Kidney epithelial cell (primary cell): ENCODE measurements around the gene ABLIM2. TPM values are rescaled to one million over a fixed set of nuclear protein-coding genes. Genes with fewer than 3 reads are reported as not detected.

ENCODE experiments used
- DNase-seq: peaks from one replicate; pipeline ENCODE4 v3.0.0-alpha.2; 2010; ENCODE audit warnings: low read depth
- H3K27me3 ChIP-seq: 2 replicates; pipeline ENCODE4 v1.6.0; 2011; ENCODE audit warnings: low read length; ENCODE audit not compliant: control insufficient read depth, insufficient read depth
- H3K36me3 ChIP-seq: 2 replicates; pipeline ENCODE4 v1.5.1; 2011; ENCODE audit warnings: low read length; ENCODE audit not compliant: control insufficient read depth, insufficient read depth
- H3K4me3 ChIP-seq: 2 replicates; pipeline ENCODE4 v1.5.1; 2011; ENCODE audit warnings: low read depth, mild to moderate bottlenecking, control low read depth, low read length
- CTCF ChIP-seq: IDR thresholded peaks from 2 replicates; pipeline ENCODE4 v1.5.1; 2011; ENCODE audit warnings: mild to moderate bottlenecking, moderate library complexity, low read length, control low read depth, inconsistent platforms; ENCODE audit not compliant: insufficient read depth, poor library complexity, severe bottlenecking
- total RNA-seq: library from RNA; depleted of rRNA; stranded (reverse); fragments of >200 nt; gene quantifications from 2 replicates; pipeline ENCODE4 v1.2.3, GENCODE V29; 2015

The ABLIM2 gene
- total RNA-seq, 1 donor from 2014 or later = 1.3 TPM

DNA sequence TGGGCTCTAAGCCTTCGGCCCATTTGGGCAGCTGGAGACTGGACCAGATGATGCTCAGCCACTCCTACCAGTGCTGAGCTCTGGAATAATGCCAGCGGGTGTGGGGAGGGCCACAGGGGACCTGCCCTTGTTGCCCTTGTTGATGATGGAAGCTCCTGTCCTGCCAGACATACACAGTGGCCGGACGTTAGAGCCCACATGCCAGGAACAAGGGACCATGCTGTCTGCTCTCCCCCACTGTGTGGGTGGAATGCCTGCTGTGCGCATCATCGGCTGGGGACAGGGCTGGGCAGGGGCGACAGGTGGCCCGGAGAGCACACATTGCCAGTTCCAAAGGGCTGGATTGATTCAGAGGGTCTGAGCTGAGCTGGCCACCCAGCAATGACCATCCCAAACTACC is 2.0 kb downstream of the ABLIM2 start:
- no peak for TF ChIP-seq CTCF
- Histone ChIP-seq H3K27me3 (peaks cover 38% of the 10 kb centered on the region), H3K4me3 (no peak overlapping the region), H3K36me3 (no peaks in the 10 kb centered on the region)
- DNase-seq = no peak

- Histone ChIP-seq H3K27me3 (peaks cover 38% of the 10 kb centered on the region), H3K4me3 (no peak overlapping the region), H3K36me3 (no peaks in the 10 kb centered on the region)
- no peak for DNase-seq
- no peak for TF ChIP-seq CTCF
Measured at GRCh38 chr4:8155660-8156421, 2.8 kb downstream of the ABLIM2 start.

GRCh38 chr4:8155048-8155447 is 3.6 kb downstream of the ABLIM2 start:
- TF ChIP-seq CTCF = no peak
- H3K36me3 ChIP-seq = no peaks in the 10 kb centered on the region
- no peak for DNase-seq
- H3K4me3 ChIP-seq = no peak overlapping the region
- peaks cover 39% of the 10 kb centered on the region for H3K27me3 ChIP-seq

- H3K27me3 ChIP-seq = peaks cover 28% of the 10 kb centered on the region
- no peak for TF ChIP-seq CTCF
Measured at GRCh38 chr4:8153441-8153840, 5.2 kb downstream of the ABLIM2 start.

DNA sequence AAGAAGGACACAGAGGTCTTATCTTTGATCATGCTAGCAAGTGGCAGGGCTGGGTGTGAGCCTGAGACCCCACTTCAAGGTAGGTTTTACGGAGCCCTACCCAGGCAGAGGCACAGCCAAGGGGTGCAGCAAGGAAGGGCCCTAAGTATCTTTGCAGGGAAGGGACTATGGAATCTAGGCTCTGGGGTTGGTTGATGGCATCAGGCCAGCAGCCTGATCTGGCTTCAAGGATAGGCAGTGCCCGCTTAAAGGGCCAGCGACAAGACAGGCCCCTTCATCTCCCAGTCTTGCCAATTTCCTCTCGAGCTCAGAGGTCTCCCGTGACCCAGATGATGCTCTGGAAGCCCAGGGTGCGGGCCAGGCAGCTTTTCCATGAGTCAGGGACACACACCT is 5.8 kb downstream of the ABLIM2 start:
- Histone ChIP-seq H3K36me3 (no peaks in the 10 kb centered on the region), H3K4me3 (no peak overlapping the region), H3K27me3 (peaks cover 22% of the 10 kb centered on the region)
- DNase-seq = no peak
- no peak for TF ChIP-seq CTCF

More at GRCh38 chr4:8153441-8153840, 5.2 kb downstream of the ABLIM2 start:
- Histone ChIP-seq H3K36me3 (no peaks in the 10 kb centered on the region), H3K4me3 (no peak overlapping the region)
- DNase-seq = no peak
